Measurements from ENCODE around the gene F11R.
"Not testable (repeated sequence)": the region's sequence is repeated elsewhere in the genome, so short reads cannot be mapped to it uniquely, and the experiment has no call there.

The F11R gene

DNA sequence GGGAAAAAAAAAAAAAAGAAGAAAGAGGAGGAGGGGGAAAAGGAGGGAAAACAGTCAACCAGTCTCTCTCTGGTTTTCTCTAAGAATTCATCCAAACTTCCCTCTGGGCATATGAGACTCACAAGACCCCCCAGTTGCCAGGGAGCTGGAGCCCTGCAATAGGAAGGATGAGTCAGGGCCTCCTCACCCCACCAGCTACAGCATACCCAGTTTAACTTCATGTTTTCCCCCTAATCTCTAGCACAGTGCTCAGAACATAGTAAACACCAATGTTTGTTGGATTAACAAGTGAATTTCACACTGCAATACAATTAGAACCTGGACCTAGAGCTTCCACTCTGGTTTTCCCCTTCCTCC, 7.8 kb downstream of the F11R start:
- DNase-seq (ENCODE audit: low spot score): peak; percentile 46

DNA sequence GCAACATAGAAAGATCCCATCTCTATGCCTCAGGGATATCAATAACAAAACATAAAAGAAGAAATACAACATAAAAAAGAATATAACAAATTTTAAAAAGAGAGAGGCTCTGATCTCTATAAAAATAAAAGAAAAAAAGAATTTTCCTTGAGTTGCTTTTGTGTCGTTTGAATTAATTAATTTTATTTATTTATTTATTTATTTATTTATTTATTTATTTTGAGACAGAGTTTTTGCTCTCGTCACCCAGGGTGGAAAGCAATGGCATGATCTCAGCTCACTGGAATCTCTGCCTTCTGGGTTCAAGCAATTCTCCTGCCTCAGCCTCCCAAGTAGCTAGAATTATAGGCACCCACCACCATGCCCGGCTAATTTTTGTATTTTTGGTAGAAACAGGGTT, 8.5 kb downstream of the F11R start:
- DNase-seq (ENCODE audit: low spot score): no peak

DNA sequence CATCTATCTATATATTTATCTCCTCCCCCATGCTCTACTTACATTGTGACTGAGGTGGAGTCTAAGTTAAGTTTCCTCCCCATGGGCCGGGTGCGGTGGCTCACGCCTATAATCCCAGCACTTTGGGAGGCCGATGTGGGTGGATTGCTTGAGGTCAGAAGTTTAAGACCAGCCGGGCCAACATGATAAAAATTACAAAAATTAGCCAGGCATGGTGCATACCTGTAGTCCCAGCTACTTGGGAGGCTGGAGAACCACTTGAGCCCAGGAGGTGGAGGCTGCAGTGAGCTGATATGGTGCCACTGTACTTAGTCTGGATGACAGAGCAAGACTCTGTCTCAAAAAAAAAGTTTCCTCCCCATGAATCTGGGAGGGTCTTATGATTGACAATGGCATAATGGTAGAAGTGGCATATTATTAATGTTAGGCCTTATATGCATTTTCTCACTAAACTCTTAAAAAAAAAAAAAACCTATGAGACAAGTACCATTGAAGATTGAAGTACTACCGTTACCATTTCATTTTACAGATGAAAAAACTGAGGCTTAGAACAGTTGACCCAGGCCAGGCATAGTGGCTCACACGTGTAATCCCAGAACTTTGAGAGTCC, 11.2 kb downstream of the F11R start:
- peak; percentile 83 for DNase-seq (ENCODE audit: low spot score)

DNA sequence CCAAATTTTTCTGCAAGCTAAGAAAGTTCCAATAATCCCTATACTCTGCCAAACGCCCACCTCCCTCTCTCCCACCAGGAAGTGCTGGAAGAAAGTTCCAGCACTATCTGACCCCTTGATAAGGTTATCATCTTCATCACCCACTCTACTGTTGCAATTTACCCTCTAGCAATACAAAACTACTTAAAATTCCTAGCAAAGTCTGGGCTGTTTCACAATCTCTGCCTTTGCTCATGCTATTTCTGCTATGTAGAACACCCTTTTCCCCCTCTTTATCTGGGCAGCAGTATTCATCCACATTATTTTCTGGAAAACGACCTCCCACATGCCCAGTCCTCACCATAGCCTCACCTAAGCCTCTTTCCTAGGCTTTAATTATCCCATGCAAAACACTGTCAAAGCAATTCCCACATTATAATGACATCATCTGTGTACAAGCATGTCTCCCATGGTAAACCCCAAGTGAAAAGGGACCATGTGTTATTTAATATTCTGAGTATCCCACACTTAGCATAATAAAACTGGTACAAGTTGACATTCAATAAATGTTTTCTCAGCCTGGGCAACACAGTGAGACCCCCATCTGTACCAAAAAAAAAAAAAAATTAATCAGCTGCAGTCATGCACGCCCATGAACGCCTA, 12.0 kb downstream of the F11R start:
- no peak for DNase-seq (ENCODE audit: low spot score)

DNA sequence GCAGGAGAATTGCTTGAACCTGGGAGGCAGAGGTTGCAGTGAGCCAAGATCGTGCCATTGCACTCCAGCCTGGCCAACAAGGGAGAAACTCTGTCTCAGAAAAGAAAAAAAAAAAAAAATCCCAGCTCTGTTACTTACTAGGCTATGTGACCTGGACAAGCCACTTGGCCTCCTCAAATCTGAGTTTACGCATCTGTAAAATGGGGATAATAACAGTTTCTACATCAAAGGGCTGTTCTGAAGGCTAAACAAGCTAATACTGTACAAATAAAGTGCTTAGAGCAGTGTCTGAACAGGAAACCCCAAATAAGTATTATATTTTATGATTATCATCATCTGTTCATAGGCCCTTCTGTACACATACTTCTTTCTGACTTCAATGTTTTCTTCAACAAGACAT, 13.6 kb downstream of the F11R start:
- DNase-seq (ENCODE audit: low spot score): no peak

DNA sequence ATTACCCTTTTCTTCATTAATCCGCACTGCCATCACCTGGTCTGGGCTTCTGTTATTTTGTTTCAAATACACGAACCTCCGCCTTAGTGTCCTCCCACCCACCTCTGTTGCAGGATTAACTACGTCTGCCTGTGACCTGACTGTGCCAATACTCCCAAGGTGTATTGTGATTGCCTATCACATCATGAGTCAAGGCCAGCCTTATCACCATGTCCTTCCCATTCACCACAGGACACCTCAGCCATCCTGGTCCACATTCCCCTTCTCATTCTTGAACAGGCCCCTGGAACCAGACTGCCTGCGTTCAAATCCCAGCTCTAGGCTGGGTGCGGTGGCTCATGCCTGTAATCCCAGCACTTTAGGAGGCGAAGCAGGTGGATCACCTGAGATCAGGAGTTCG, 14.4 kb downstream of the F11R start:
- no peak for DNase-seq (ENCODE audit: low spot score)

DNA sequence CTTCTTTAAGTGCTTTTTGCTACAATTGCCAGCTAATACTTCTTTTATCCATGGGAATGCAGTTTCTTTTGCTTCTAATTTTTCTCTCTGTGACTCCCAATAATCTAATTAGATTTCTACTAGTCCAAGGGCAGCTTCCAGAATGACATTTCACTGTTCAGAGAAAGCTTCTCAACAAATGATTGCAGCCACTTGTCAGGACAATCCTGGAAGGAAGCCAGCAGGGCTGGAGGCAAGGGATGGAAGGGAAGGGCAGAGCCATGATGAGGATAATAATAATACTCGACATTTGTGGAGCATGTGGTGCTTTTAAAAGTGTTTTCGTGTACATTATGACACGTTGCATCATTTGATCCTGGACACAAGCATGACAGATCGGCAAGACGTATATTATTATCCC, 19.4 kb downstream of the F11R start:
- no peak for DNase-seq (ENCODE audit: low spot score)

DNA sequence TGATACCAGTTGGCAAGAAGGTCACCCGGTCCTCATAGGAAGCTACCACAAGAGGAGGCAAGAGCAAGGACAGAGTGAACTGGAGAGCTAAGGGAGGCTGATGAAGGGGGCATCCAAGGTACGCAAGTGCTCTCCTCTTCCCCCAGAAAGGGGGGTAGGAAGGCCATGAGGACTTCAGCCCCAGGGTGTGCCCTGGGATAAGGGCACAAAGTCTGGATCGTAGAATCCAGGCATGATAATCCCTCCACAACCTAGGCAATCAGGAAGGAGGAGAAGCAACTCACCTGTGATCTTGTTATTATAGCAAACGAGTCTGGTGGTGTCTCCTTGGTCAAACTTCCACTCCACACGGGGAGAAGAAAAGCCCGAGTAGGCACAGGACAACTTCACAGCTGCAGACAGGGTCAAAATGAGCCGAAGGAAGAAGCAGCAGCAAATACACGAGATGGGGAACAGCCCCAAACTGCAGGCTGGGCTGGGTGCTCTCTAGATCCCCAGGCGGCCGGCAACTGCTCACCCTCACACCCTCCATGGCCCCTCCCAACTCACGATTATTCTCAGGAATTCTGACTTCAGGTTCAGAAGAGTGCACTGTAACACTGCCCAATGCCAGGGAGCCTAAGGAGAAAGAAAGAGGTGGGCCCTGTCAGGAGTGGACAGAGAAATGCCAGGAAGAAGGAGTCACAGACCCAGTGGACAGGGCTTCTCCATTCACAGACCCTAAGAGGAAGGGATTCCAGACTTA, 20.0 kb downstream of the F11R start:
- no peak for DNase-seq (ENCODE audit: low spot score)

DNA sequence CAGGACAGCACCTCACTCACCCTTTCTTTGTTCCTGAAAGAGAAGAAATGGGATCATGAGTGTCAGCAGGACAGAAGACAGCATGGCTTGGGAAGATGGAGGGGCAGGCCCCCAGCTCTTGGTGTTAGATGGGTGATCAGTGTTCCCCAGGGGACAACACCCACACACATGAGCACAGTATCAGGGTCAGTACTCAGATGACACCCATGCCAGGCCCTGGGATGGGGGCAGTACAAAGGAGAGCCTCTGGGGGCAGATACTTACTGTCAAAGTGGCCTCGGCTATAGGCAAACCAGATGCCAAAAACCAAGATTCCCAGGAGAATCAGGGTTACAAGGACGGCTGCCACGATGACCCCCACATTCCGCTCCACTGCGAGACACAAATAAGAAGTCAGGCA, 21.6 kb downstream of the F11R start:
- DNase-seq (ENCODE audit: low spot score): no peak

DNA sequence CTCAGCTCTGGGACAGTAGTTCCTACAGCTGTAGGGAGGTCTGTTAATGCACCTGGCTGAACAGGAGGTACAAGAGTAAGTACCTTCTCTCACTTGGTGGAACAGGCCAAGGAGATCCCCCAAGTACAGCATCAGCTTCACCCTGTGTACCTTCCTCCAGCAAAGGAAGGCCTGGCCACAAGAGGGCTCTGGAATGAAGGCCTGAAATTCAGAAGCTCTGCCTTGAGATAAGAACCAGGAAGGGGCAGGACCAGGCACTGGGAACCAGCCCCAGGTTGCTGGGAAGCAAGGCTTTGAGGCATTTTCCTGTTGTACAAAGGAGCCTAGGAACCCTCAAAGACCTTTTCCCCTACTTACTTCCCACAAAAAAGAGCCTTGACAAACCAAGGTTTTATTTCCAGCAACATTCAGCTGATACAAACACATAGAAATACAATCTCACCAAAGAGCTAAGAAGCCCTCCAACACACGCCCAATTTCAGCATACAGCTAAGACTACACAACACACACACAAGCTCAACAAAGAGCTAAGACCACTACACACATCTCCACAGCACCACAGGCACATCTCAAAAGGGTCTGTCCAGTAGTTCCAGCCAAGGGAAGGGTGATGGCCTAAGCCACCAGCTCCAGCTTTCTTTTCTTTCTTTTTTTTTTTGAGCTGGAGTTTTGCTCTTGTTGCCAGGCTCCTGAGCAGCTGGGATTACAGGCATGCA, 23.5 kb downstream of the F11R start:
- peak; percentile 79 for DNase-seq (ENCODE audit: low spot score)

DNA sequence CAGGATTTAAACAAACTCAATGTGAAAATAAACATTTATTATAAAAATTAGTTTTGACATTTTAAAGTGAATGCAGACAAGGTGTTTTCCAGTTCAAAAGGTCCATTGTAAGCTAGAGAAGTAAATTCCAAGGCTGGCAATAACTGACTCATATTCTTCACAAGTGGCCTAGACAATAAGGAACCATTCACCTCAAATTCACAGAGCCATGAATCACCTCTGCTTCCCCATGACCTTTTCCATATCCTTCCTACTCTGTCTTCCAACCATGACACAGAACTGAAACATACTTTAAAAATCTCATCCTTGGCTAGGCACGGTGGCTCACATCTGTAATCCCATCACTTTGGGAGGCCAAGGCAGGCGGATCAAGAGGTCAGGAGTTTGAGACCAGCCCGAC, 24.8 kb downstream of the F11R start:
- no peak for DNase-seq (ENCODE audit: low spot score)

DNA sequence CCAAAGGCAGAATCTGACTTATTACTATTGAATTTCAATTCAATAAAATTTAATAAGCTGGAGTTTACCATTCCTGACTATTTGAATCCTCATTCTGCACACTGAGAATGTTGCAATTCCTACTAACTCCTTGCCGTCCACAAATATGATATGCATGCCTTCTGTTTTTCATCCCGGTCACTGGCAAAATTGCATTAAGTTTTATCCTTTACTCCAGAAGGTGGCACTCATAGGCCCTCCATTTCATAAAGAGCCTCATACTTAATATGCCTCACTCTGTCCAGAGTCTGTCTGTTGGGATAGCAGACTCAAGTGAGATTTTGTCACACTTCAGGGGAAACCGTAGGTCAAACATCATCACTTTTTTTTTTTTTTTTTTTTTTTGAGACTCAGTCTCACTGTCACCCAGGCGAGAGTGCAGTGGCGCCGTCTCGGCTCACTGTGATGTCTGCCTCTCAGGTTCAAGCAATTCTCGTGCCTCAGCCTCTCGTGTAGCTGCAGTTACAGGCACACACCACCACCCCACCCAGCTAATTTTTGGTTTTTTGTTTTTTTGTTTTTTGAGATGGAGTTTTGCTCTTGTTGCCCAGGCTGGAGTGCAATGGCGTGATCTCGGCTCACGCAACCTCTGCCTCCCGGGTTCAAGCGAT, 27.3 kb downstream of the F11R start:
- peak; percentile 49 for DNase-seq (ENCODE audit: low spot score)

DNA sequence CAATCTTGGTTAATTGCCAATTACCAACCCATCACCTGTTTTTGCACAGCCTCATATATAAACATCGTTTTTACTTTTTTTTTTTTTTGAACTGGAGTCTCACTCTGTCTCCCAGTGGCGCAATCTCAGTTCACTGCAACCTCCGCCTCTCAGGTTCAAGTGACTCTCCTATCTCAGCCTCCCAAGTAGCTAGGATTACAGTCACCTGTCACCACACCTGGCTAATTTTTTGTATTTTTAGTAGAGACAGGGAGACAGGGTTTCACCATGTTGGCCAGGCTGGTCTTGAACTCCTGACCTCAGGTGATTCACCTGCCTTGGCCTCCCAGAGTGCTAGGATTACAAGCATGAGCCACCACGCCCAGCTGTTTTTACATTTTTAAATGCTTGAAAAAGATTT, 28.9 kb downstream of the F11R start:
- DNase-seq (ENCODE audit: low spot score): not testable (repeated sequence)

DNA sequence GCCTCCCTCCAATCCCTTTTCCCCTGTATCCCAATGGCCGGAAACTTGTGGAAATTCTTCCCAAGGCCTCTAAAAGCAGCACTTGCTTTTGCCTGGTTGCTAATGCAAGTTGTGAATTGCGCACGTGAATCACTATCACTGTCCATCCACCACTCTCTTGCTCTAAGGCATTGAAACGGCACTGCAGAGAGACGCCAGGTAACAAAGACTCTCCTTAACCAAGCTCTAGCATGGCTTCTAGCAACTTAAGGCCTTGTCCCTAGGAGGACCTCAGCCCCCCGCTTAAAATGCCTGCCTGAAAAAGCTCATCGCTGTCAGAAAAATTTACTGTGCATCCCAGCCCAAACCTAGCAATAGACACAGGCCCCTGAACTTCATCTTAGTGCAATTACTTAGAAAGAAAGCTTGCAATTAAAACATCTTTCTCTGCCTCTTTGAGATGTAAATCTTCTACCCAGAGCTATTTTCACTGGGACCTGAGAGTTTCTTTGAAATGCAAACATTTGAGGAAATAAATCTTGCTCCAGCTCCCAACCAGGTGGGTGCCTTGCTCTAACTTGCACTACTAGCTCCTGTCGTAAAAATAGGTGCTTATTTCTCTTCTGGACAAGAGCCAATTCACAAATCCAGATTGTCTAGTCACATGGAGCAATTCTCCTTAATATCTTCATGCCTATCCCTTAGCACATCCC, 33.4 kb downstream of the F11R start:
- DNase-seq (ENCODE audit: low spot score): no peak

DNA sequence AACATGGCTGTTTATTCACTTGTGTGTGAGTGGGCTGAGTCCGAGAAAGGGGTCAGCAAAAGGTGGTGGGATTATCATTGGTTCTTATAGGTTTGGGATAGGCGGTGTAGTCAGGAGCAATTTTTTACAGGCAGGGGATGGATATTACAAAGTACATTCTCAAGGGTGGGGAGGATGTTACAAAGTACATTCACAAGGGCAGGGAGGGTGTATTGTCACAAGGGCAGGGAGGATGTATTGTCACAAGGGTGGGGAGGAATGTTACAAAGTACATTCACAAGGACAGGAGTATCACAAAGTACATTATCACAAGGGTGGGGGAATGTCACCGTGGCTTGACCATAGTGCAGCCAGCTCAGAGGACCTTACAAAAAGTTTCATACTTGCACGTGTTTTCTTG, 35.2 kb downstream of the F11R start:
- DNase-seq (ENCODE audit: low spot score): no peak

DNA sequence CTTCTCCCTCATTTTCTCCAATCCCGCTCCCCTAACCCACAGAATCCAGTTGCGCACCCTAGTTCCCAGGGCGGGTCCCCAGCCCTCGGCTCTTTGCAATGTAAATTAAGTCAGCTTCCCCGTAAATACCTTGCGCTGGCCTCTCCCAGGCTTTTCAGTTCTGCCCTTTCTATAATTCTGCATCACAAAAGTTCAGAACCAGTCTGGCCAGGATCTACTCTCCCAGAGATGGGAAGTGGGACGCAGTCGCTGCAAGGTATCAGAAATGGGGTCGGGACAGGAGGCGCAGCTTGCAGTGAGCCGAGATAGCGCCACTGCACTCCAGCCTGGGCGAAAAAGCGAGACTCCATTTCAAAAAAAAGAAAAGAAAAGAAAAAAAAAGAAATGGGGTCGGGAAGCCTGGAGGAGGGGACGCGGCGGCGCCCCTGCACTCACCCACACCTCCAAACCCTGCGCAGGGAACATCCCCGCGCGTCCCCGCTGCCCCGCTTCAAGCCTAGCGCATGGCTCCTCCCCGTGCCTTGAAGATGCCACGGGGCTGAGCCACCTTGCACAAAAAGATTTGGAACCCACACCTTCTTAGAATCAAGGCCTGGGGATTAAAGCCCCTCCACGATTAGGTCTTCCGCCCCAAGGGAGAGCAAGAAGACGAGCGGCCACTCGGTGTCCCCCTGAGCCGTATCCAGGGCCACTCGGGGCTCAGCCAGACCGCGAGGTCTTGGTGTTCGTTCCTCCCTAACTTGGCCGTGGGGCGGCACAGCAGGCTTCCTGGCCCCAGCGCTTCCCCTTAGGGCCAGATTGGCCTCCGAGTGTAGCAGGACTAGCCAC, 39.2 kb downstream of the F11R start:
- DNase-seq (ENCODE audit: low spot score): no peak

DNA sequence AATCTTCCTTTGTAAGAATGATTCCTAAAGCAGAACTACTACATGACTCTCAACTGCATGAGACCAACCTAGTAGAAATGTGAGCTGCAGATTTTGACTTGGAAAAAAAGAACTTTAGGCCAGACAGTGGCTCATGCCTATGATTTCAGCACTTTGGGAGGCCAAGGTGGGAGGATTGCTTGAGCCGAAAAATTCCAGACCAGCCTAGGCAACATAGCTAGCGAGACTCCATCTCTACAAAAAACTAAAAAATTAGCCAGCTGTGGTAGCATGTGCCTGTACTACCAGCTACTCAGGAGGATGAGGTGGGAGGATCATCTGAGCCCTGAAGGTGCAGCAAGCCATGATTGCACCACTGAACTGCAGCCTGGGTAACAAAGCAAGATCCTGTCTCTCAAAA, 41.7 kb downstream of the F11R start:
- no peak for DNase-seq (ENCODE audit: low spot score)

DNA sequence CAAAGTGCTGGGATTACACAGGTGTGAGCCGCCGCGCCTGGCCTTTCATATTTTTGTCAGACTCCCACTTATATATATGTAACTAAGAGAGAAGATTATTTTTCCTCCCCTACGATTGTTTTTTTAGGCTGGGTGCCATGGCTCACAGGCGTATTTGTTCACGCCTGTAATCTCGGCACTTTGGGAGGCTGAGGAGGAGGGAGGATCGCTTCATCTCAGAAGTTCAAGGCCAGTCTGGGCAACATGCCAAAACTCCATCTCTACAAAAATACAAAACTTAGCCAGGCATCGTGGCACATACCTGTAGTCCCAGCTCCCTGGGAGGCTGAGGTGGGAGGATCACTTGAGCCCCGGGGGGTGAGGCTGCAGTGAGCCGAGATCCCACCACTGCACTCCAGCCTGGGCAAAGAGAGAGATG, 42.4 kb downstream of the F11R start:
- no peak for DNase-seq (ENCODE audit: low spot score)

DNA sequence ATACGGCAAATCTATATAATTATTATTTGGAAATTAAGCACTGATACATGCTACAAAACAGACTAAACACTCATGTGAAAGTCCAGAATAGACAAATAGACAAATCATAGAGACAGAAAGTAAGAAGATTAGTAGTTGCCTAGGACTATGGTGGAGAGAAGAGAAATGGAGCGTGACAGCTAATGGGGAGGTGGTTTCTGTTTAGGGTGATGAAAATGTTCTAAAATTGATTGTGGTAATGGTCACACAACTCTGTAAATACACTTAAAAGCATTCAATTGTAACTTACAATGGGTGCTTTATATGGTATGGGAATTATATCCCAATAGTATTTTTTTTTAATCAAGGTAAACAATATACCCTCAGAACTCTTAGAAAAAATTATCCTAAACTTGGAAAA, 45.9 kb downstream of the F11R start:
- DNase-seq (ENCODE audit: low spot score): no peak

DNA sequence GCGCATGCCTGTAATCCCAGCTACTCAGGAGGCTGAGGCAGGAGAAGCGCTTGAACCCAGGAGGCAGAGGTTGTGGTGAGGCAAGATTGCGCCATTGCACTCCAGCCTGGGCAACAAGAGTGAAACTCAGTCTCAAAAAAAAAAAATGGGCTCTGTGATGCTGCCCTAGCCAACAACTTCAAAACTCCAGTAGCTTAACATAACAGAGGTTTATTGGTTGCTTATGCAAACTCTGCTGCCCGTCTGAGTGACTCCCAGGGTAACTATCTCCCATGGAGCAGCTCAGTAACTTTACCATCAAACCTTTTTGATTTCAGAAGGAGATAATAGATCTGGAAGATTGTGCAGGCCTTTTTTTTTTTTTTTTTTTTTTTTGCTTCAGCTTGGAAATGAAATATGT, 47.5 kb downstream of the F11R start:
- DNase-seq (ENCODE audit: low spot score): no peak

DNA sequence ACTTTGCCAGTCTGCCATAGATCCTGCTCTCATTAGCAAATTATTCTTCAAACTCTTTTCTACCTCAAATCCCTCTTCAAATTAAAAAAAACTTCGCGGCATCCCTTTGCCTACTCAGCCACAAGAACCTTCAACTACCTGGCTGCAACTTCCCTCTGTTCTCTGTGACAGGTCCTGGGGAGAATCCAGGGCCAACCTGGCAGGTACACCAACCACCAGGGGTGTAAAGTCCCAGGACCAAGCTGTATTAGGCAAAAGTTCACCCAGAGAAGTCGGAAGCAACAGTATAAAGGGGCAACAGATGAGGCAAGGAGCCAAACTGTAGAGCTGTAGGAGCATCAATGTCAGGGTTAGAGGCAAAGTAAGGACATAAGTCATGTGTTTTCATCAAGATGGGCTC, 48.0 kb downstream of the F11R start:
- no peak for DNase-seq (ENCODE audit: low spot score)
